Measurements from ENCODE around the gene ITPK1. TPM values are rescaled to one million over a fixed set of nuclear protein-coding genes. Genes with fewer than 3 reads are reported as not detected.
A peak's percentile ranks its signal among the peaks of the same experiment; 100 is the strongest.
"Not testable (repeated sequence)": the region's sequence is repeated elsewhere in the genome, so short reads cannot be mapped to it uniquely, and the experiment has no call there.

Gene ITPK1
- total RNA-seq, 4 donors from 2014 or later: 43.9 to 56.1 (median 44.5) TPM

DNA sequence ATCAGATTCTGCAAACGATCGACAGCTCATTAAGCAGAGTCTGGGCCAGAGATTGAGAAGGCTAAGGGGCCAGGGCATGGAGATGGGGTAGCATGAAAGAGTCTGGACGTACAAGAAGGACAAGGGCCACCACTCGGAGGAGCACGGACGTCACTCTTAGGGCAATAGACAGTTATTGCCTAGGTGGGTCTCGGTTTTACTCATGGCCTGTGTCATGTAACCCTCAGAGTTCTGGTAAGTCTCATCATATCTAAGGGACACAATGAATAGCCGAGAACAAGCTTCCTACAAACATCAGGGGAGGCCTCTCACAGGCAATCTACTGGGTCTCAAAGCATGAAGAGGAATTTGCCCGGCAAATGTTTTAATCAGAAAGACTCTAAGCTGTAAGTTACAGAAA is 30.4 kb upstream of the ITPK1 start:
- no peaks in the 10 kb centered on the region for H3K36me3 ChIP-seq
- no peak overlapping the region for H3K4me3 ChIP-seq (replicated peaks in 1 of 3)
- H3K9me3 ChIP-seq: no peaks in the 10 kb centered on the region
- H3K27me3 ChIP-seq: no peaks in the 10 kb centered on the region
- intact Hi-C loops (cut with DNase I): no loop called here
- no peak overlapping the region for H3K27ac ChIP-seq
- no peak for TF ChIP-seq POLR2A (IDR thresholded peaks at IDR 0.05)
- TF ChIP-seq, protein P1, sequence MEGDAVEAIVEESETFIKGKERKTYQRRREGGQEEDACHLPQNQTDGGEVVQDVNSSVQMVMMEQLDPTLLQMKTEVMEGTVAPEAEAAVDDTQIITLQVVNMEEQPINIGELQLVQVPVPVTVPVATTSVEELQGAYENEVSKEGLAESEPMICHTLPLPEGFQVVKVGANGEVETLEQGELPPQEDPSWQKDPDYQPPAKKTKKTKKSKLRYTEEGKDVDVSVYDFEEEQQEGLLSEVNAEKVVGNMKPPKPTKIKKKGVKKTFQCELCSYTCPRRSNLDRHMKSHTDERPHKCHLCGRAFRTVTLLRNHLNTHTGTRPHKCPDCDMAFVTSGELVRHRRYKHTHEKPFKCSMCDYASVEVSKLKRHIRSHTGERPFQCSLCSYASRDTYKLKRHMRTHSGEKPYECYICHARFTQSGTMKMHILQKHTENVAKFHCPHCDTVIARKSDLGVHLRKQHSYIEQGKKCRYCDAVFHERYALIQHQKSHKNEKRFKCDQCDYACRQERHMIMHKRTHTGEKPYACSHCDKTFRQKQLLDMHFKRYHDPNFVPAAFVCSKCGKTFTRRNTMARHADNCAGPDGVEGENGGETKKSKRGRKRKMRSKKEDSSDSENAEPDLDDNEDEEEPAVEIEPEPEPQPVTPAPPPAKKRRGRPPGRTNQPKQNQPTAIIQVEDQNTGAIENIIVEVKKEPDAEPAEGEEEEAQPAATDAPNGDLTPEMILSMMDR (IDR thresholded peaks at IDR 0.05): no peak
- 73 to 81% methylated on average over 9 of the region's 9 CpGs for WGBS, 2 donors
- H3K4me1 ChIP-seq: no peaks in the 10 kb centered on the region
- DNase-seq: no peak

DNA sequence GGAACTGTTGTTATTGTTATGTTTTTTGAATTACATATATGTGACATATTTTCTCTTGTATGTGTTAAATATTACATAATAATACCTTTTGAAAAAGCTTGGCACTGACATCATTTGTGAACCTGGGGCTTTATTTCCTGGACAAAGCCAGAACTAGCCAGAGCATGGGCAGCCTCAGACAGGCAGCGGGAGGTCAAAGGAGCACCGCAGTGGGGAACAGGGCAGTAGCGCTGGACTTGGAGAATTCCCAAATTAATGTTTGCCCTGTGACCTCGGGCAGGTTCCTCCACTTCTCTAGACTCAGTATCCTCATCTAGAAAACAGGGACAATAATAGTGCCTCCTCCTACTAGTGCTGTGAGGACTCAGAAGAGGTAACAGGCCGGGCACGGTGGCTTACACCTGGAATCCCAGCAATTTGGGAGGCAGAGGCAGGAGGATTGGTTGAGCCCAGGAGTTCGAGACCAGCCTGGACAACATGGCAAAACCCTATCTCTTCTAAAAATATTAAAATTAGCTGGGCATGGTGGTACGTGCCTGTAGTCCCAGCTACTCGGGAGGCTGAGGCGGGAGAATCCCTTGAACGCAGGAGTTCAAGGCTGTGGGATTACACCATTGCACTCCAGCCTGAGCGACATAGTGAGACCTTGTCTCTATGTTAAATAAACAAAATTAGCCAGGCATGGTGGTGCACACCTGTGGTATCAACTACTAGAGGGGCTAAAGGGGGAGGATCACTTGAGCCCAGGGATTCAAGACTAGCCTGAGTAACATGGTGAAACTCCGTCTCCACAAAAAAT is 27.3 kb upstream of the ITPK1 start:
- H3K4me3 ChIP-seq (replicated peaks in 1 of 3): no peak overlapping the region
- DNase-seq: no peak
- TF ChIP-seq, protein P1 (IDR thresholded peaks at IDR 0.05): no peak
- TF ChIP-seq POLR2A (IDR thresholded peaks at IDR 0.05): no peak
- no peak overlapping the region for H3K27ac ChIP-seq
- H3K9me3 ChIP-seq: no peaks in the 10 kb centered on the region
- intact Hi-C loops (cut with DNase I): no loop called here
- H3K36me3 ChIP-seq: no peaks in the 10 kb centered on the region
- WGBS, 2 donors: 73 to 82% methylated on average over 12 to 13 of the region's 13 CpGs
- H3K4me1 ChIP-seq: peaks cover 4 to 5% of the 10 kb centered on the region in 2 donors
- H3K27me3 ChIP-seq: no peaks in the 10 kb centered on the region

DNA sequence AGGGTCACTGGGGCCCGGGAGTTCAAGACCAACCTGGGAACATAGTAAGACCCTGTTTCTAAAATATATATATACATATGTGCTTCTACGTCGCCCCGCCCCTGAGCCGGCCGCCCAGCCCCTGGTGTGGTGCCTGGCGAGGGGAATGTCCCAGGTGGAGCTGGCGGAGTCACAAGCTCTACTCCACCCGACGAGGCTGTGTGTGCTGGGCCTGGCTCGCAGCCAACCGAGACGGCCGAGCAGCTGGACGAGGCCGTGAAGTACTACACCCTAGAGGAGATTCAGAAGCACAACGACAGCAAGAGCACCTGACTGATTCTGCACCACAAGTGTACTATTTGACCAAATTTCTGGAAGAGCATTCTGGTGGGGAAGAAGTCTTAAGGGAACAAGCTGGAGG is 22.1 kb upstream of the ITPK1 start:
- intact Hi-C loops (cut with DNase I): loop anchor here (5.0 kb wide), 1 partner anchor 166 kb away; no protein-coding TSS in a partner anchor
- no peaks in the 10 kb centered on the region for H3K9me3 ChIP-seq
- WGBS, 2 donors: 19 to 42% methylated on average over 10 to 17 of the region's 17 CpGs
- no peak for TF ChIP-seq POLR2A (IDR thresholded peaks at IDR 0.05)
- TF ChIP-seq, protein P1 (IDR thresholded peaks at IDR 0.05): peak in 5 of 6 experiments; percentile 14 to 62 (median 38)
- no peak overlapping the region for H3K4me3 ChIP-seq (replicated peaks in 1 of 3)
- peak; percentile 89 for DNase-seq
- no peaks in the 10 kb centered on the region for H3K36me3 ChIP-seq
- no peak overlapping the region for H3K27ac ChIP-seq
- H3K4me1 ChIP-seq: peaks cover 4 to 9% of the 10 kb centered on the region in 2 donors
- H3K27me3 ChIP-seq: no peaks in the 10 kb centered on the region

DNA sequence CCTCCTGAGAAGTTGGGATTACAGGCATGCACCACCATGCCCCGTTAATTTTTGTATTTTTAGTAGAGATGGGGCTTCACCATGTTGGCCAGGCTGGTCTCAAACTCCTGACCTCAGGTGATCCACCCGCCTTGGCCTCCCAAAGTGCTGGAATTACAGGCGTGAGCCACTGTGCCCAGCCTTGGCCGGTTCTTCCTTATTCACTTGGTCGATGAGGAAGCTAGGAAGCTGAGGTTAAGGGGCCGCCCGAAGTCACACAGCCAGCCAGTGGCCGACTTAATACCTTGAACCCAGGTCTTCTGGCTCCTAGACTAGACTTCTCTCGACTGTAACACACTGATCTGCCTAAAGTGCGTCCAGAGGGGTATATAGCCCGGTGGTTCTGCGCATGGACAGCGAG is 20.8 kb upstream of the ITPK1 start:
- H3K4me3 ChIP-seq (replicated peaks in 1 of 3); H3K4me1 ChIP-seq; H3K36me3 ChIP-seq; H3K9me3 ChIP-seq; DNase-seq; H3K27ac ChIP-seq; H3K27me3 ChIP-seq: not testable (repeated sequence)
- WGBS, 2 donors: 79 to 86% methylated on average over 10 to 13 of the region's 13 CpGs
- intact Hi-C loops (cut with DNase I): loop anchor here (5.0 kb wide), 1 partner anchor 164 kb away; no protein-coding TSS in a partner anchor

DNA sequence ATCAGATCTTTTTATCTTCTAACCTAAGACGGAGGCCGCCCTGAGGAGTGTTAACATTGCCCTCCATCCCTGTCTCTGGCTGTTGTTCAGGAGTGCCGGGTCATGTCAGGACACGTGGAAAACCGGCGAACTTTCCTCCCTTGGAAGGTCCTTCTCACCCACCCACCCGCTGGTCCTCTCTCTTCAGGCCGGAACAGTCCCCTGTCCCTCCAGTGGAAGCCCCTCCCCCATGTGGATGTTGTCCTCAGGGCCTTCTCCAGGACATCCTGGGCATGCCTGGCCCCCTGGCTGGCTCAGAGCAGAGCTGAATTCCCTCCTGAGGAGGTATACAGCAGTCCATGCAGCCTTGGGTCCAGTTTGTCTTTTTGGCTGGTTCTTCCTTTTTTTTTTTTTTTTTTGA is 20.3 kb upstream of the ITPK1 start:
- Histone ChIP-seq H3K27me3 (no peaks in the 10 kb centered on the region), H3K27ac (no peak overlapping the region), H3K4me1 (peaks cover 4 to 9% of the 10 kb centered on the region in 2 donors), H3K36me3 (no peaks in the 10 kb centered on the region), H3K4me3 (replicated peaks in 1 of 3) (no peak overlapping the region), H3K9me3 (no peaks in the 10 kb centered on the region)
- TF ChIP-seq, protein P1 (IDR thresholded peaks at IDR 0.05): no peak
- TF ChIP-seq POLR2A (IDR thresholded peaks at IDR 0.05): no peak
- intact Hi-C loops (cut with DNase I): loop anchor here (5.0 kb wide), 1 partner anchor 164 kb away; no protein-coding TSS in a partner anchor
- 79 to 81% methylated on average over 8 of the region's 8 CpGs for WGBS, 2 donors
- no peak for DNase-seq

All from thyroid gland (tissue), 4 donors.